IMR-90 (cell line): Measurements from ENCODE around the gene HEPHL1. TPM values are rescaled to one million over a fixed set of nuclear protein-coding genes. Genes with fewer than 3 reads are reported as not detected.

Experiments used
- ATAC-seq: fragments of 200-7000 bp; cut with Tn5 transposase; 2 replicates; pipeline ENCODE4 v1.9.1; 2020; ENCODE audit warnings: low read depth, mild to moderate bottlenecking, moderate library complexity
- Bru-seq: library from RNA; stranded (reverse); fragments of 400-500 nt; gene quantifications from one replicate; lab custom pipeline; 2021; lab: Mats Ljungman, UMichigan
- BruChase-seq, 2 experiments: library from RNA; stranded (reverse); fragments of 400-500 nt; gene quantifications; one replicate each; lab custom pipeline; 2021; lab: Mats Ljungman, UMichigan
- BruUV-seq: library from RNA; stranded (reverse); fragments of 400-500 nt; replicated peaks from 2 replicates; lab custom pipeline; 2021; lab: Mats Ljungman, UMichigan
- CTCF ChIA-PET: fragments of 300-600 bp; formaldehyde crosslinking; extraction: SDS; loops from one replicate; lab custom pipeline; 2021; ENCODE audit warnings: antibody characterized with exemption; lab: Yijun Ruan, JAX
- POLR2A ChIA-PET: fragments of 300-600 bp; sonication (Branson Sonifier 250); formaldehyde crosslinking; loops from one replicate; lab custom pipeline; 2022; ENCODE audit warnings: antibody characterized with exemption; ENCODE audit not compliant: unreplicated experiment; lab: Charles Lee
- DNase-seq: peaks from one replicate; pipeline ENCODE4 v3.0.0; 2013
- H2AFZ ChIP-seq: replicated peaks from 2 replicates; pipeline ENCODE3; 2013; ENCODE audit warnings: low read length, mild to moderate bottlenecking; ENCODE audit not compliant: poor library complexity
- H2AK5ac ChIP-seq: 2 replicates; pipeline ENCODE4 v1.6.1; 2013; ENCODE audit warnings: low read depth, low read length, inconsistent platforms
- H2AK9ac ChIP-seq: replicated peaks from 2 replicates; pipeline ENCODE3; 2013; ENCODE audit warnings: mild to moderate bottlenecking, low read depth, low read length, moderate library complexity; ENCODE audit not compliant: poor library complexity
- H2BK120ac ChIP-seq: 2 replicates; pipeline ENCODE4 v1.6.1; 2013; ENCODE audit warnings: low read depth, low read length, inconsistent platforms
- H2BK15ac ChIP-seq: 3 replicates; pipeline ENCODE4 v1.6.1; 2013; ENCODE audit warnings: low read depth, low read length, inconsistent platforms
- H2BK20ac ChIP-seq: 2 replicates; pipeline ENCODE4 v1.6.1; 2013; ENCODE audit warnings: low read depth, mild to moderate bottlenecking, inconsistent platforms, low read length, moderate library complexity
- H2BK5ac ChIP-seq: 2 replicates; pipeline ENCODE4 v1.6.1; 2013; ENCODE audit warnings: mild to moderate bottlenecking, low read depth, low read length, inconsistent platforms; ENCODE audit not compliant: poor library complexity, severe bottlenecking
- H3K14ac ChIP-seq: replicated peaks from 2 replicates; pipeline ENCODE4 v1.6.1; 2013; ENCODE audit warnings: low read depth, low read length, inconsistent platforms
- H3K18ac ChIP-seq: 2 replicates; pipeline ENCODE4 v1.6.1; 2013; ENCODE audit warnings: low read depth, low read length, control low read depth
- H3K23ac ChIP-seq: 2 replicates; pipeline ENCODE4 v1.6.1; 2013; ENCODE audit warnings: low read depth, low read length, inconsistent platforms
- H3K27ac ChIP-seq: 2 replicates; pipeline ENCODE4 v1.5.1; 2013; ENCODE audit warnings: mild to moderate bottlenecking, control low read depth, low read length; ENCODE audit not compliant: insufficient read depth
- H3K27me3 ChIP-seq: 2 replicates; pipeline ENCODE4 v1.6.1; 2013; ENCODE audit warnings: low read length; ENCODE audit not compliant: control insufficient read depth, insufficient read depth
- H3K36me3 ChIP-seq: 2 replicates; pipeline ENCODE4 v1.6.1; 2013; ENCODE audit warnings: low read length, mixed read lengths; ENCODE audit not compliant: control insufficient read depth, insufficient read depth
- H3K4ac ChIP-seq: 2 replicates; pipeline ENCODE4 v1.6.1; 2013; ENCODE audit warnings: low read depth, low read length, inconsistent platforms
- H3K4me1 ChIP-seq: 2 replicates; pipeline ENCODE4 v1.6.1; 2013; ENCODE audit warnings: low read length, mixed read lengths; ENCODE audit not compliant: control insufficient read depth, insufficient read depth
- H3K4me2 ChIP-seq: 2 replicates; pipeline ENCODE4 v1.6.1; 2013; ENCODE audit warnings: low read depth, mild to moderate bottlenecking, control low read depth, low read length, moderate library complexity
- H3K4me3 ChIP-seq: 2 replicates; pipeline ENCODE4 v1.5.1; 2013; ENCODE audit warnings: low read depth, mild to moderate bottlenecking, control low read depth, low read length, moderate library complexity; ENCODE audit not compliant: insufficient read depth
- H3K56ac ChIP-seq: 2 replicates; pipeline ENCODE4 v1.6.1; 2013; ENCODE audit warnings: low read length, inconsistent platforms; ENCODE audit not compliant: insufficient read depth; ENCODE audit errors: extremely low read depth
- H3K79me1 ChIP-seq, 2 experiments: 2 replicates each; pipeline ENCODE4 v1.6.1; 2013; ENCODE audit warnings: low read length in 2 of 2, inconsistent platforms in 1 of 2, low read depth in 1 of 2
- H3K9ac ChIP-seq: 2 replicates; pipeline ENCODE4 v1.6.1; 2013; ENCODE audit warnings: low read depth, low read length, control low read depth
- H3K9me1 ChIP-seq: 2 replicates; pipeline ENCODE4 v1.6.1; 2013; ENCODE audit warnings: low read length, inconsistent platforms; ENCODE audit not compliant: insufficient read depth
- H3K9me3 ChIP-seq: 2 replicates; pipeline ENCODE4 v1.6.1; 2013; ENCODE audit warnings: low read length; ENCODE audit not compliant: control insufficient read depth, insufficient read depth
- H4K20me1 ChIP-seq: 2 replicates; pipeline ENCODE4 v1.6.1; 2013; ENCODE audit warnings: low read length, inconsistent platforms; ENCODE audit not compliant: insufficient read depth
- H4K5ac ChIP-seq: 2 replicates; pipeline ENCODE4 v1.6.1; 2013; ENCODE audit warnings: mild to moderate bottlenecking, low read depth, low read length, control low read depth
- H4K8ac ChIP-seq, 2 experiments: 2 replicates each; pipeline ENCODE4 v1.6.1; 2013; ENCODE audit warnings: low read depth in 2 of 2, low read length in 2 of 2, control low read depth in 1 of 2, inconsistent platforms in 1 of 2
- H4K91ac ChIP-seq: 2 replicates; pipeline ENCODE4 v1.6.1; 2013; ENCODE audit warnings: low read depth, low read length, inconsistent platforms; ENCODE audit not compliant: insufficient read depth
- BHLHE40 ChIP-seq: fragments of 150-350 bp; IDR thresholded peaks from 2 replicates; pipeline ENCODE4 v1.6.1; 2016; ENCODE audit warnings: mild to moderate bottlenecking, low read depth, low read length
- CEBPB ChIP-seq: IDR thresholded peaks from 2 replicates; pipeline ENCODE4 v1.6.1; 2012; ENCODE audit warnings: low read depth, low read length, improper control_type of control experiment
- FOS ChIP-seq: fragments of 150-350 bp; IDR thresholded peaks from 2 replicates; pipeline ENCODE4 v1.6.1; 2016; ENCODE audit warnings: low read depth, low read length
- MXI1 ChIP-seq: IDR thresholded peaks from 2 replicates; pipeline ENCODE4 v1.6.1; 2012; ENCODE audit warnings: low read depth, mild to moderate bottlenecking, low read length, moderate library complexity, borderline replicate concordance
- NFE2L2 ChIP-seq: fragments of 150-350 bp; IDR thresholded peaks from 2 replicates; pipeline ENCODE4 v1.6.1; 2016; ENCODE audit warnings: low read depth, mild to moderate bottlenecking, low read length
- POLR2A ChIP-seq: IDR thresholded peaks from 2 replicates; pipeline ENCODE4 v1.6.1; 2012; ENCODE audit warnings: mild to moderate bottlenecking, low read depth, low read length
- RCOR1 ChIP-seq: IDR thresholded peaks from 2 replicates; pipeline ENCODE4 v1.6.1; 2012; ENCODE audit warnings: mild to moderate bottlenecking, low read length, improper control_type of control experiment; ENCODE audit not compliant: insufficient replicate concordance
- RFX5 ChIP-seq: IDR thresholded peaks from 2 replicates; pipeline ENCODE4 v1.8.0; 2012; ENCODE audit warnings: low read depth, mild to moderate bottlenecking, low read length, moderate library complexity
- SMC3 ChIP-seq: fragments of 150-350 bp; IDR thresholded peaks from 2 replicates; pipeline ENCODE4 v1.6.1; 2016; ENCODE audit warnings: low read depth, mild to moderate bottlenecking, antibody characterized with exemption, low read length, moderate library complexity
- USF2 ChIP-seq: fragments of 150-350 bp; IDR thresholded peaks from 2 replicates; pipeline ENCODE4 v1.6.1; 2017; ENCODE audit warnings: mild to moderate bottlenecking, antibody characterized with exemption, low read length, low read depth
- WGBS, 2 experiments: methylation state at CpG; one replicate each; pipeline versions ENCODE4 v1.1.5 to v1.1.7; 2013; ENCODE audit warnings: missing lambda C conversion rate in 2 of 2; ENCODE audit not compliant: insufficient read length in 1 of 2; ENCODE audit errors: extremely low coverage in 2 of 2; 5-methylcytosine and 5-hydroxymethylcytosine counted together
- dilution Hi-C: fragments of 300-500 bp; cut with HindIII; formaldehyde crosslinking; loops from one replicate; pipeline ENCODE4 v1.14.3; 2018; ENCODE audit warnings: low sequenced_read_pairs; ENCODE audit not compliant: unreplicated experiment
- in situ Hi-C: fragments of 300-500 bp; cut with MboI; formaldehyde crosslinking; loops from 3 replicates; pipeline ENCODE4 v1.14.3; 2019; ENCODE audit warnings: low sequenced_read_pairs, inconsistent platforms, mixed read lengths
- intact Hi-C: fragments of 100-400 bp; cut with micrococcal nuclease; formaldehyde crosslinking; loops from 2 replicates; pipeline ENCODE4 v1.10.0; 2022
- long read RNA-seq: library from polyadenylated mRNA; unstranded; transcript quantifications from one replicate; pipeline ENCODE4 v2.0.0, GENCODE V29; 2021; ENCODE audit not compliant: unreplicated experiment
- polyA plus RNA-seq, 3 experiments: library from polyadenylated mRNA; depleted of rRNA; stranded (reverse); fragments of >200 nt; gene quantifications; 2 replicates each; pipeline ENCODE4 v1.2.3, GENCODE V29; 2012; ENCODE audit warnings: low replicate concordance in 1 of 3
- total RNA-seq: library from RNA; depleted of rRNA; stranded (reverse); fragments of >200 nt; gene quantifications from 2 replicates; pipeline ENCODE4 v1.2.3, GENCODE V29; 2012; rRNA removed
- TF ChIP-seq, protein P1 (sequence below): conservative IDR thresholded peaks from 2 replicates; pipeline ENCODE4 v1.5.1; 2012; ENCODE audit warnings: mild to moderate bottlenecking, low read depth, low read length, improper control_type of control experiment
- TF ChIP-seq, protein P2 (sequence below): fragments of 150-350 bp; IDR thresholded peaks from 2 replicates; pipeline ENCODE4 v1.6.1; 2016; ENCODE audit warnings: low read depth, mild to moderate bottlenecking, low read length, moderate library complexity, borderline replicate concordance

HEPHL1 gene
- total RNA-seq, result under 0.01 TPM in 1 of 2 replicates, not detected in the other
- 0.01 and 0.02 TPM in 2 replicates for polyA plus RNA-seq (2012; rRNA removed)
- polyA plus RNA-seq (2012; cell fraction: cytosol; rRNA removed), result not detected in 2 replicates
- 0.01 TPM in 1 of 2 replicates, not detected in the other for polyA plus RNA-seq (2012; cell fraction: nucleus; rRNA removed; ENCODE audit: low replicate concordance)
- percentile 1 among the genes with signal in this experiment for Bru-seq, nascent RNA
- BruChase-seq, experiment 1, labeled RNA remaining after a 6-hour chase, result not detected
- BruChase-seq, experiment 2, labeled RNA remaining after a 2-hour chase, result percentile 4 among the genes with signal in this experiment
- long read RNA-seq, result 0 reads

- Histone ChIP-seq H3K4ac (no peak within 1 kb of the TSS), H2BK15ac (no peak within 1 kb of the TSS), H3K23ac (no peak within 1 kb of the TSS), H3K27me3 (no peaks in the 10 kb centered on the region), H3K9me1 (no peaks in the 10 kb centered on the region), H2AK9ac (no peak within 1 kb of the TSS), H4K5ac (no peak within 1 kb of the TSS), H2BK120ac (no peak within 1 kb of the TSS), H3K4me2 (no peak within 1 kb of the TSS), H4K8ac (no peak within 1 kb of the TSS), H3K9ac (no peak within 1 kb of the TSS), H3K79me1 (no peaks in the 10 kb centered on the region), H2BK5ac (no peak within 1 kb of the TSS), H4K20me1 (no peaks in the 10 kb centered on the region), H2AK5ac (no peak within 1 kb of the TSS), H3K4me1 (no peaks in the 10 kb centered on the region), H3K36me3 (no peaks in the 10 kb centered on the region), H3K14ac (no peak within 1 kb of the TSS), H2BK20ac (no peak within 1 kb of the TSS), H3K4me3 (no peak within 1 kb of the TSS), H2AFZ (no peak within 1 kb of the TSS), H3K18ac (no peak within 1 kb of the TSS), H4K91ac (no peak within 1 kb of the TSS), H3K27ac (no peak within 1 kb of the TSS), H3K56ac (no peak within 1 kb of the TSS), H3K9me3 (no peaks in the 10 kb centered on the region; the same call in 1 of the 2 replicates)
- dilution Hi-C loops, result no loop called here
- BruUV-seq, result no TSS peak
- intact Hi-C loops, result no loop called here
- 40% methylated on average over 1 of the region's 11 CpGs; no CpG with 5 or more reads in 1 of the 2 experiments for whole genome bisulfite sequencing, 2 experiments
- in situ Hi-C loops, result no loop called here
- no peak for ATAC-seq
- no peak for TF ChIP-seq POLR2A
- no peak for TF ChIP-seq NFE2L2
- no peak for TF ChIP-seq MXI1
- no peak for TF ChIP-seq FOS
- TF ChIP-seq, protein P1, sequence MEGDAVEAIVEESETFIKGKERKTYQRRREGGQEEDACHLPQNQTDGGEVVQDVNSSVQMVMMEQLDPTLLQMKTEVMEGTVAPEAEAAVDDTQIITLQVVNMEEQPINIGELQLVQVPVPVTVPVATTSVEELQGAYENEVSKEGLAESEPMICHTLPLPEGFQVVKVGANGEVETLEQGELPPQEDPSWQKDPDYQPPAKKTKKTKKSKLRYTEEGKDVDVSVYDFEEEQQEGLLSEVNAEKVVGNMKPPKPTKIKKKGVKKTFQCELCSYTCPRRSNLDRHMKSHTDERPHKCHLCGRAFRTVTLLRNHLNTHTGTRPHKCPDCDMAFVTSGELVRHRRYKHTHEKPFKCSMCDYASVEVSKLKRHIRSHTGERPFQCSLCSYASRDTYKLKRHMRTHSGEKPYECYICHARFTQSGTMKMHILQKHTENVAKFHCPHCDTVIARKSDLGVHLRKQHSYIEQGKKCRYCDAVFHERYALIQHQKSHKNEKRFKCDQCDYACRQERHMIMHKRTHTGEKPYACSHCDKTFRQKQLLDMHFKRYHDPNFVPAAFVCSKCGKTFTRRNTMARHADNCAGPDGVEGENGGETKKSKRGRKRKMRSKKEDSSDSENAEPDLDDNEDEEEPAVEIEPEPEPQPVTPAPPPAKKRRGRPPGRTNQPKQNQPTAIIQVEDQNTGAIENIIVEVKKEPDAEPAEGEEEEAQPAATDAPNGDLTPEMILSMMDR, result no peak
- TF ChIP-seq, protein P2, sequence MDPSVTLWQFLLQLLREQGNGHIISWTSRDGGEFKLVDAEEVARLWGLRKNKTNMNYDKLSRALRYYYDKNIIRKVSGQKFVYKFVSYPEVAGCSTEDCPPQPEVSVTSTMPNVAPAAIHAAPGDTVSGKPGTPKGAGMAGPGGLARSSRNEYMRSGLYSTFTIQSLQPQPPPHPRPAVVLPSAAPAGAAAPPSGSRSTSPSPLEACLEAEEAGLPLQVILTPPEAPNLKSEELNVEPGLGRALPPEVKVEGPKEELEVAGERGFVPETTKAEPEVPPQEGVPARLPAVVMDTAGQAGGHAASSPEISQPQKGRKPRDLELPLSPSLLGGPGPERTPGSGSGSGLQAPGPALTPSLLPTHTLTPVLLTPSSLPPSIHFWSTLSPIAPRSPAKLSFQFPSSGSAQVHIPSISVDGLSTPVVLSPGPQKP, result no peak
- TF ChIP-seq BHLHE40, result no peak
- no peak for TF ChIP-seq CEBPB
- TF ChIP-seq SMC3, result no peak
- TF ChIP-seq RCOR1, result no peak
- TF ChIP-seq RFX5, result no peak
- no peak for TF ChIP-seq USF2
- peak; percentile 4 for DNase-seq
- ChIA-PET POLR2A (no interaction called here), CTCF (no interaction called here)
Measured at GRCh38 chr11:94020777-94021481, at the start of gene HEPHL1. Gene HEPHL1, plus strand, starts transcription at chr11:94021354. Its CDS starts 15 bp downstream, at chr11:94021369.
